ENCODE data around the gene OR2T34.
"Not testable (repeated sequence)": the region's sequence is repeated elsewhere in the genome, so short reads cannot be mapped to it uniquely, and the experiment has no call there.

OR2T34 gene

GRCh38 chr1:248574657-248575056, at the start of gene OR2T34:
TSS of gene OR2T34 (minus strand) at chr1:248574757. CDS start at chr1:248574757, 0 bp downstream.
- not testable (repeated sequence) for H3K4me1 ChIP-seq (ENCODE audit: insufficient read depth, low read length); H3K27me3 ChIP-seq (ENCODE audit: control insufficient read depth in 1 of 2, insufficient read depth in 2 of 2, low read length in 2 of 2)

GRCh38 chr1:248622570-248623001, 48.0 kb upstream of the OR2T34 start:
- H3K27me3 ChIP-seq (ENCODE audit: control insufficient read depth in 1 of 2, insufficient read depth in 2 of 2, low read length in 2 of 2), result no peaks in the 10 kb centered on the region
- no peak overlapping the region for H3K4me3 ChIP-seq (ENCODE audit: low read depth in 1 of 2, low read length in 2 of 2)
- no peak overlapping the region for H3K27ac ChIP-seq (ENCODE audit: low read depth, low read length)
- H3K4me1 ChIP-seq (ENCODE audit: insufficient read depth, low read length), result no peaks in the 10 kb centered on the region
- H3K36me3 ChIP-seq (ENCODE audit: insufficient read depth, low read length), result no peaks in the 10 kb centered on the region
- no peaks in the 10 kb centered on the region for H3K9me3 ChIP-seq (ENCODE audit: low read length)
- H3K9ac ChIP-seq (ENCODE audit: low read length), result no peak overlapping the region

More at GRCh38 chr1:248574657-248575056, at the start of gene OR2T34:
- not testable (repeated sequence) for H3K27ac ChIP-seq (ENCODE audit: low read depth, low read length); H3K9ac ChIP-seq (ENCODE audit: low read length); H3K9me3 ChIP-seq (ENCODE audit: low read length); H3K4me3 ChIP-seq (ENCODE audit: low read depth in 1 of 2, low read length in 2 of 2); H3K36me3 ChIP-seq (ENCODE audit: insufficient read depth, low read length)

- H3K27me3 ChIP-seq (ENCODE audit: control insufficient read depth in 1 of 2, insufficient read depth in 2 of 2, low read length in 2 of 2), result no peaks in the 10 kb centered on the region
- no peak overlapping the region for H3K27ac ChIP-seq (ENCODE audit: low read depth, low read length)
- no peaks in the 10 kb centered on the region for H3K9me3 ChIP-seq (ENCODE audit: low read length)
- no peak overlapping the region for H3K4me3 ChIP-seq (ENCODE audit: low read depth in 1 of 2, low read length in 2 of 2)
- H3K4me1 ChIP-seq (ENCODE audit: insufficient read depth, low read length), result no peaks in the 10 kb centered on the region
- no peaks in the 10 kb centered on the region for H3K36me3 ChIP-seq (ENCODE audit: insufficient read depth, low read length)
- no peak overlapping the region for H3K9ac ChIP-seq (ENCODE audit: low read length)
These were observed 47.2 kb upstream of the OR2T34 start for GRCh38 chr1:248621770-248622169.

- Histone ChIP-seq H3K27me3 (ENCODE audit: control insufficient read depth in 1 of 2, insufficient read depth in 2 of 2, low read length in 2 of 2) (no peaks in the 10 kb centered on the region), H3K9me3 (ENCODE audit: low read length) (no peaks in the 10 kb centered on the region), H3K4me1 (ENCODE audit: insufficient read depth, low read length) (no peaks in the 10 kb centered on the region), H3K9ac (ENCODE audit: low read length) (no peak overlapping the region), H3K4me3 (ENCODE audit: low read depth in 1 of 2, low read length in 2 of 2) (no peak overlapping the region), H3K27ac (ENCODE audit: low read depth, low read length) (no peak overlapping the region), H3K36me3 (ENCODE audit: insufficient read depth, low read length) (no peaks in the 10 kb centered on the region)
These were observed 44.3 kb upstream of the OR2T34 start for GRCh38 chr1:248618878-248619277.

GRCh38 chr1:248618119-248618518, 43.6 kb upstream of the OR2T34 start:
- H3K9me3 ChIP-seq (ENCODE audit: low read length), result no peaks in the 10 kb centered on the region
- H3K27me3 ChIP-seq (ENCODE audit: control insufficient read depth in 1 of 2, insufficient read depth in 2 of 2, low read length in 2 of 2), result no peaks in the 10 kb centered on the region
- H3K9ac ChIP-seq (ENCODE audit: low read length), result no peak overlapping the region
- H3K4me3 ChIP-seq (ENCODE audit: low read depth in 1 of 2, low read length in 2 of 2), result no peak overlapping the region
- H3K27ac ChIP-seq (ENCODE audit: low read depth, low read length), result no peak overlapping the region
- H3K4me1 ChIP-seq (ENCODE audit: insufficient read depth, low read length), result no peaks in the 10 kb centered on the region
- no peaks in the 10 kb centered on the region for H3K36me3 ChIP-seq (ENCODE audit: insufficient read depth, low read length)

- no peaks in the 10 kb centered on the region for H3K27me3 ChIP-seq (ENCODE audit: control insufficient read depth in 1 of 2, insufficient read depth in 2 of 2, low read length in 2 of 2)
- H3K9me3 ChIP-seq (ENCODE audit: low read length), result no peaks in the 10 kb centered on the region
- no peak overlapping the region for H3K27ac ChIP-seq (ENCODE audit: low read depth, low read length)
- H3K9ac ChIP-seq (ENCODE audit: low read length), result no peak overlapping the region
- H3K4me3 ChIP-seq (ENCODE audit: low read depth in 1 of 2, low read length in 2 of 2), result no peak overlapping the region
- H3K4me1 ChIP-seq (ENCODE audit: insufficient read depth, low read length), result no peaks in the 10 kb centered on the region
- H3K36me3 ChIP-seq (ENCODE audit: insufficient read depth, low read length), result no peaks in the 10 kb centered on the region
These were observed 39.2 kb upstream of the OR2T34 start for GRCh38 chr1:248613742-248614141.

- H3K4me1 ChIP-seq (ENCODE audit: insufficient read depth, low read length), result no peaks in the 10 kb centered on the region
These were observed 37.4 kb upstream of the OR2T34 start for GRCh38 chr1:248611883-248612414.

GRCh38 chr1:248610301-248610700, 35.7 kb upstream of the OR2T34 start:
- H3K27me3 ChIP-seq (ENCODE audit: control insufficient read depth in 1 of 2, insufficient read depth in 2 of 2, low read length in 2 of 2), result no peaks in the 10 kb centered on the region
- H3K9ac ChIP-seq (ENCODE audit: low read length), result no peak overlapping the region
- no peaks in the 10 kb centered on the region for H3K36me3 ChIP-seq (ENCODE audit: insufficient read depth, low read length)
- no peak overlapping the region for H3K27ac ChIP-seq (ENCODE audit: low read depth, low read length)
- H3K4me3 ChIP-seq (ENCODE audit: low read depth in 1 of 2, low read length in 2 of 2), result no peak overlapping the region
- no peaks in the 10 kb centered on the region for H3K9me3 ChIP-seq (ENCODE audit: low read length)
- H3K4me1 ChIP-seq (ENCODE audit: insufficient read depth, low read length), result no peaks in the 10 kb centered on the region

More at GRCh38 chr1:248611883-248612414, 37.4 kb upstream of the OR2T34 start:
- no peaks in the 10 kb centered on the region for H3K27me3 ChIP-seq (ENCODE audit: control insufficient read depth in 1 of 2, insufficient read depth in 2 of 2, low read length in 2 of 2)
- H3K27ac ChIP-seq (ENCODE audit: low read depth, low read length), result no peak overlapping the region
- H3K36me3 ChIP-seq (ENCODE audit: insufficient read depth, low read length), result no peaks in the 10 kb centered on the region
- no peak overlapping the region for H3K4me3 ChIP-seq (ENCODE audit: low read depth in 1 of 2, low read length in 2 of 2)
- H3K9ac ChIP-seq (ENCODE audit: low read length), result no peak overlapping the region
- H3K9me3 ChIP-seq (ENCODE audit: low read length), result no peaks in the 10 kb centered on the region

- Histone ChIP-seq H3K36me3 (ENCODE audit: insufficient read depth, low read length) (no peaks in the 10 kb centered on the region), H3K4me3 (ENCODE audit: low read depth in 1 of 2, low read length in 2 of 2) (no peak overlapping the region)
These were observed 24.8 kb upstream of the OR2T34 start for GRCh38 chr1:248599396-248599795.

GRCh38 chr1:248597589-248597988, 23.0 kb upstream of the OR2T34 start, which contains the start of gene OR2T10:
TSS of gene OR2T10 (minus strand) at chr1:248597700. CDS start at chr1:248593768, 3,932 bp downstream.
- H3K27me3 ChIP-seq (ENCODE audit: control insufficient read depth in 1 of 2, insufficient read depth in 2 of 2, low read length in 2 of 2), result no peaks in the 10 kb centered on the region
- no peaks in the 10 kb centered on the region for H3K9me3 ChIP-seq (ENCODE audit: low read length)
- H3K4me1 ChIP-seq (ENCODE audit: insufficient read depth, low read length), result no peaks in the 10 kb centered on the region
- H3K36me3 ChIP-seq (ENCODE audit: insufficient read depth, low read length), result no peaks in the 10 kb centered on the region
- no peak within 1 kb of the TSS for H3K9ac ChIP-seq (ENCODE audit: low read length)
- H3K27ac ChIP-seq (ENCODE audit: low read depth, low read length), result no peak within 1 kb of the TSS
- H3K4me3 ChIP-seq (ENCODE audit: low read depth in 1 of 2, low read length in 2 of 2), result no peak within 1 kb of the TSS

More at GRCh38 chr1:248599396-248599795, 24.8 kb upstream of the OR2T34 start:
- H3K4me1 ChIP-seq (ENCODE audit: insufficient read depth, low read length), result no peaks in the 10 kb centered on the region
- no peaks in the 10 kb centered on the region for H3K9me3 ChIP-seq (ENCODE audit: low read length)
- no peak overlapping the region for H3K9ac ChIP-seq (ENCODE audit: low read length)
- H3K27ac ChIP-seq (ENCODE audit: low read depth, low read length), result no peak overlapping the region
- H3K27me3 ChIP-seq (ENCODE audit: control insufficient read depth in 1 of 2, insufficient read depth in 2 of 2, low read length in 2 of 2), result no peaks in the 10 kb centered on the region

GRCh38 chr1:248596615-248597014, 22.1 kb upstream of the OR2T34 start:
- H3K9ac ChIP-seq (ENCODE audit: low read length), result no peak overlapping the region
- no peaks in the 10 kb centered on the region for H3K9me3 ChIP-seq (ENCODE audit: low read length)
- no peak overlapping the region for H3K4me3 ChIP-seq (ENCODE audit: low read depth in 1 of 2, low read length in 2 of 2)
- no peak overlapping the region for H3K27ac ChIP-seq (ENCODE audit: low read depth, low read length)
- H3K36me3 ChIP-seq (ENCODE audit: insufficient read depth, low read length), result no peaks in the 10 kb centered on the region
- H3K4me1 ChIP-seq (ENCODE audit: insufficient read depth, low read length), result no peaks in the 10 kb centered on the region
- H3K27me3 ChIP-seq (ENCODE audit: control insufficient read depth in 1 of 2, insufficient read depth in 2 of 2, low read length in 2 of 2), result no peaks in the 10 kb centered on the region

GRCh38 chr1:248593226-248593625, 18.7 kb upstream of the OR2T34 start:
- H3K9me3 ChIP-seq (ENCODE audit: low read length), result no peaks in the 10 kb centered on the region
- no peaks in the 10 kb centered on the region for H3K27me3 ChIP-seq (ENCODE audit: control insufficient read depth in 1 of 2, insufficient read depth in 2 of 2, low read length in 2 of 2)
- no peak overlapping the region for H3K9ac ChIP-seq (ENCODE audit: low read length)
- no peak overlapping the region for H3K27ac ChIP-seq (ENCODE audit: low read depth, low read length)
- no peaks in the 10 kb centered on the region for H3K4me1 ChIP-seq (ENCODE audit: insufficient read depth, low read length)
- no peak overlapping the region for H3K4me3 ChIP-seq (ENCODE audit: low read depth in 1 of 2, low read length in 2 of 2)
- no peaks in the 10 kb centered on the region for H3K36me3 ChIP-seq (ENCODE audit: insufficient read depth, low read length)

Data from muscle layer of colon (tissue), 2 donors.